ENCODE data around the gene HPD.

Gene HPD

GRCh38 chr12:121810833-121811433, 47.7 kb downstream of the HPD start:
- DNase-seq (ENCODE audit: low read depth): no peak

- no peak for DNase-seq (ENCODE audit: low read depth)
These were observed 48.3 kb downstream of the HPD start for GRCh38 chr12:121810234-121810817.

- DNase-seq (ENCODE audit: low read depth): no peak
These were observed 48.9 kb downstream of the HPD start for GRCh38 chr12:121809712-121810116.

GRCh38 chr12:121808623-121809022, 50.0 kb downstream of the HPD start:
- DNase-seq (ENCODE audit: low read depth): no peak

- no peak for DNase-seq (ENCODE audit: low read depth)
These were observed 50.9 kb downstream of the HPD start for GRCh38 chr12:121807642-121808347.

- no peak for DNase-seq (ENCODE audit: low read depth)
These were observed 51.9 kb downstream of the HPD start for GRCh38 chr12:121806546-121807423.

- no peak for DNase-seq (ENCODE audit: low read depth)
These were observed 52.6 kb downstream of the HPD start for GRCh38 chr12:121806009-121806545.

- DNase-seq (ENCODE audit: low read depth): no peak
These were observed 53.3 kb downstream of the HPD start for GRCh38 chr12:121805171-121806008.

GRCh38 chr12:121804417-121805111, 54.1 kb downstream of the HPD start:
- no peak for DNase-seq (ENCODE audit: low read depth)

- DNase-seq (ENCODE audit: low read depth): no peak
These were observed 54.7 kb downstream of the HPD start, which contains the start of gene SETD1B for GRCh38 chr12:121803861-121804416. Gene SETD1B, plus strand, starts transcription at chr12:121804009. Its CDS starts 729 bp downstream, at chr12:121804738.

GRCh38 chr12:121802843-121803698, 55.6 kb downstream of the HPD start:
- peak; percentile 91 for DNase-seq (ENCODE audit: low read depth)

- DNase-seq (ENCODE audit: low read depth): no peak
These were observed 56.2 kb downstream of the HPD start for GRCh38 chr12:121802485-121802842.

- DNase-seq (ENCODE audit: low read depth): no peak
These were observed 56.8 kb downstream of the HPD start for GRCh38 chr12:121801595-121802484.

GRCh38 chr12:121800694-121801594, 57.7 kb downstream of the HPD start:
- no peak for DNase-seq (ENCODE audit: low read depth)

GRCh38 chr12:121799842-121800693, 58.6 kb downstream of the HPD start:
- no peak for DNase-seq (ENCODE audit: low read depth)

- DNase-seq (ENCODE audit: low read depth): no peak
These were observed 59.4 kb downstream of the HPD start for GRCh38 chr12:121799156-121799841.

Data from HS-27A (cell line).